Sigmoid colon (tissue), 4 donors: ENCODE measurements around the gene ADORA2A.

ENCODE experiments used
- CTCF ChIP-seq, 4 experiments: fragments of 450-650 bp in 3 of 4; fragments of 200-600 bp in 1 of 4; IDR thresholded peaks; one replicate each; pipeline ENCODE4 v1.5.1; 2016 to 2019; ENCODE audit warnings: antibody characterized with exemption in 4 of 4, mild to moderate bottlenecking in 3 of 4, moderate library complexity in 2 of 4
- POLR2A ChIP-seq, 2 donors: fragments of 450-650 bp; IDR thresholded peaks; one replicate each; pipeline ENCODE4 v1.6.1; 2016; ENCODE audit warnings: antibody characterized with exemption in 2 of 2, mild to moderate bottlenecking in 2 of 2, moderate library complexity in 2 of 2
- POLR2AphosphoS5 ChIP-seq, 4 donors: sonication (generic); formaldehyde crosslinking; IDR thresholded peaks; one replicate each; pipeline ENCODE4 v1.6.1; 2017; ENCODE audit warnings: antibody characterized with exemption in 4 of 4

- TF ChIP-seq CTCF (IDR thresholded peaks at IDR 0.05), result no peak
- TF ChIP-seq POLR2AphosphoS5 (IDR thresholded peaks at IDR 0.05), result no peak
- no peak for TF ChIP-seq POLR2A (IDR thresholded peaks at IDR 0.05)
Measured at GRCh38 chr22:24441406-24442351, 14.3 kb downstream of the ADORA2A start.
